Keratinocyte (primary cell): ENCODE results near the gene DENND2A. TPM values are rescaled to one million over a fixed set of nuclear protein-coding genes. Genes with fewer than 3 reads are reported as not detected.

Experiments used
- DNase-seq: peaks from one replicate; pipeline ENCODE4 v3.0.0-alpha.2; 2011; ENCODE audit warnings: low read depth, missing footprints, low spot score
- FAIRE-seq: peaks from 2 replicates; lab custom pipeline; 2011; peaks lifted over from hg19 to GRCh38; lab: Jason Lieb, UNC
- H2AFZ ChIP-seq: 2 replicates; pipeline ENCODE4 v1.6.0; 2012; ENCODE audit warnings: low read length, control low read depth, inconsistent platforms; ENCODE audit not compliant: control insufficient read depth
- H3K27ac ChIP-seq: 2 replicates; pipeline ENCODE4 v1.5.1; 2011; ENCODE audit warnings: low read length; ENCODE audit not compliant: control insufficient read depth, insufficient read depth
- H3K27me3 ChIP-seq: 3 replicates; pipeline ENCODE4 v1.6.0; 2011; ENCODE audit warnings: low read length; ENCODE audit not compliant: control insufficient read depth, insufficient read depth; ENCODE audit errors: extremely low read depth
- H3K36me3 ChIP-seq, 2 experiments: 2 replicates in 1 of 2; 3 replicates in 1 of 2; pipeline ENCODE4 v1.5.1; 2011; ENCODE audit warnings: low read length in 2 of 2, mild to moderate bottlenecking in 1 of 2; ENCODE audit not compliant: control insufficient read depth in 2 of 2, insufficient read depth in 2 of 2; ENCODE audit errors: extremely low read depth in 1 of 2
- H3K4me1 ChIP-seq: 3 replicates; pipeline ENCODE4 v1.5.1; 2011; ENCODE audit warnings: low read length; ENCODE audit not compliant: control insufficient read depth, insufficient read depth; ENCODE audit errors: extremely low read depth
- H3K4me2 ChIP-seq: 3 replicates; pipeline ENCODE4 v1.6.0; 2011; ENCODE audit warnings: low read depth, low read length; ENCODE audit not compliant: control insufficient read depth, insufficient read depth; ENCODE audit errors: extremely low read depth
- H3K4me3 ChIP-seq, 3 experiments: fragments of 200-600 bp in 1 of 3; sonication (generic) in 1 of 3; 2 replicates in 2 of 3; 3 replicates in 1 of 3; pipeline ENCODE4 v1.5.1; 2011 to 2016; ENCODE audit warnings: low read length in 3 of 3, mild to moderate bottlenecking in 3 of 3, control low read depth in 2 of 3, inconsistent platforms in 1 of 3, low read depth in 1 of 3, mixed read lengths in 1 of 3, mixed run types in 1 of 3, moderate library complexity in 1 of 3; ENCODE audit not compliant: control insufficient read depth in 2 of 3, insufficient read depth in 2 of 3; ENCODE audit errors: extremely low read depth in 1 of 3
- H3K79me2 ChIP-seq: 2 replicates; pipeline ENCODE4 v1.6.0; 2012; ENCODE audit warnings: low read length; ENCODE audit not compliant: control insufficient read depth, insufficient read depth
- H3K9ac ChIP-seq: 3 replicates; pipeline ENCODE4 v1.6.0; 2011; ENCODE audit warnings: low read length; ENCODE audit not compliant: control insufficient read depth, insufficient read depth; ENCODE audit errors: extremely low read depth
- H3K9me1 ChIP-seq: 3 replicates; pipeline ENCODE4 v1.6.0; 2011; ENCODE audit warnings: low read length; ENCODE audit not compliant: control insufficient read depth, insufficient read depth; ENCODE audit errors: extremely low read depth
- H3K9me3 ChIP-seq: 2 replicates; pipeline ENCODE4 v1.5.1; 2012; ENCODE audit warnings: low read depth, low read length; ENCODE audit not compliant: control insufficient read depth
- H4K20me1 ChIP-seq: 3 replicates; pipeline ENCODE4 v1.6.0; 2011; ENCODE audit warnings: low read length; ENCODE audit not compliant: control insufficient read depth, insufficient read depth; ENCODE audit errors: extremely low read depth
- CTCF ChIP-seq, 3 experiments: IDR thresholded peaks in 1 of 3; conservative IDR thresholded peaks in 1 of 3; optimal IDR thresholded peaks in 1 of 3; 2 replicates in 2 of 3; 3 replicates in 1 of 3; pipeline versions ENCODE3 to v1.5.1; 2011; ENCODE audit warnings: low read length in 3 of 3, mild to moderate bottlenecking in 3 of 3, moderate library complexity in 2 of 3, control low read depth in 1 of 3, inconsistent platforms in 1 of 3; ENCODE audit not compliant: insufficient read depth in 2 of 3; ENCODE audit errors: extremely low read depth in 1 of 3
- EZH2 ChIP-seq: IDR thresholded peaks from one replicate; pipeline ENCODE4 v1.6.1; 2012; ENCODE audit warnings: inconsistent platforms, mild to moderate bottlenecking, low read length, moderate library complexity
- dilution Hi-C: fragments of 300-500 bp; cut with MboI; formaldehyde crosslinking; loops from one replicate; pipeline ENCODE4 v1.7.0; 2020; ENCODE audit warnings: low sequenced_read_pairs; ENCODE audit not compliant: extremely low pct_ligation_motif_present
- polyA plus RNA-seq, 5 experiments: library from polyadenylated mRNA; depleted of rRNA in 3 of 5; stranded (reverse) in 3 of 5; stranded (forward) in 1 of 5; unstranded in 1 of 5; fragments of >200 nt; gene quantifications; 1 replicate in 1 of 5; 2 replicates in 3 of 5; 3 replicates in 1 of 5; pipeline versions ENCODE4 v1.2.1 to v1.2.3, GENCODE V29; 2011 to 2012; ENCODE audit warnings: missing spikeins in 2 of 5, low read depth in 1 of 5, low replicate concordance in 1 of 5

DENND2A gene
- polyA plus RNA-seq, 1 donor (not counting 4 experiments of a cell fraction or from before 2014, with no cell fraction given) = 1.8 TPM

DNA sequence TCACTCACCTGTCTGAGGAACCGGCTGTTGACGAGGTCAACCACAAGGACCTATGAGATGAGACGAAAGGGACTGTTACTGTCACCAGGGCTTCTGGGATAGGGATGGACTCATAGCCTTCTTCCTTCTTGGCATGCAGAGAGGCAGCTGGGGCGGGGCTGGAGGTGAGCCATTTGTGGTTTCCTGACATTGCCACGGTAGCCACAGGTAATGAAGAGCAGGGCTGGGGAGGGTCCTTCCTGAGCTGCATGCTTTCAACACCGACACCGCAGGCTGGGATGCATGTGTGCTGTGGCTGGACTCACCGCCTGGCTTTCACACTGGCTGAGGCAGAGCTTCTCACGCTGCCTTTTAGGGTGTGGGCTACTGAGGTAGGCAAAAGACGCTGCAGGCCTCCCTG is 114.9 kb downstream of the DENND2A start:
- no peak overlapping the region for H2AFZ ChIP-seq
- no peaks in the 10 kb centered on the region for H3K36me3 ChIP-seq
- H3K4me2 ChIP-seq = no peak overlapping the region
- no peak overlapping the region for H3K9ac ChIP-seq
- TF ChIP-seq EZH2 (no peak), CTCF (optimal IDR thresholded peaks at IDR 0.05 in 1 of 3, IDR thresholded peaks at IDR 0.05 in 1 of 3, conservative IDR thresholded peaks at IDR 0.05 in 1 of 3; ENCODE audit: extremely low read depth in 1 of 3, insufficient read depth in 2 of 3, low read length in 3 of 3) (no peak)
- DNase-seq = no peak
- H3K4me1 ChIP-seq = peaks cover 12% of the 10 kb centered on the region
- H3K9me3 ChIP-seq = no peaks in the 10 kb centered on the region
- dilution Hi-C loops = no loop called here
- no peaks in the 10 kb centered on the region for H4K20me1 ChIP-seq
- no peak overlapping the region for H3K27ac ChIP-seq
- H3K27me3 ChIP-seq = no peaks in the 10 kb centered on the region
- no peaks in the 10 kb centered on the region for H3K79me2 ChIP-seq
- FAIRE-seq = peak; percentile 76
- H3K9me1 ChIP-seq = no peaks in the 10 kb centered on the region
- H3K4me3 ChIP-seq = peak overlapping the region in 1 of 3 experiments; percentile 8

DNA sequence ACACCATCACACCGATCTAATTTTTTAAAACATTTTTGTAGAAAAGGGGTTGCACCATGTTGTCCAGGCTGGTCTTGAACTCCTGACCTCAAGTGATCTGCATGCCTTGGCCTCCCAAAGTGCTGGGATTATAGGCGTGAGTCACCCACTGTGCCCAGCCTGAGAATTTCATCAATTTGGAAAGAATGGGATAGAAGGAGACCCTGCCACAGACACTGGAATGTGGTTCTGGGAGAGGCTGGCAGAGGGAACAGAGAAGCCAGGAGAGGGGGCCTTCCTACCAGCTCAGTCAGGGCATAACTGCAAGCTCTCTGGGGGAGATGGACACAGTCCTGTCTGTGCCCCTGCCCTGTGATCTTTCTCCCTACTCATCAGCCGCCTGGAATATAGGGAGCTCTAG is 119.2 kb downstream of the DENND2A start:
- Histone ChIP-seq H3K27ac (no peak overlapping the region), H4K20me1 (no peaks in the 10 kb centered on the region), H2AFZ (no peak overlapping the region), H3K36me3 (no peaks in the 10 kb centered on the region), H3K4me3 (no peak overlapping the region), H3K9me3 (no peaks in the 10 kb centered on the region), H3K27me3 (no peaks in the 10 kb centered on the region), H3K9me1 (no peaks in the 10 kb centered on the region), H3K9ac (no peak overlapping the region), H3K4me2 (no peak overlapping the region), H3K79me2 (no peaks in the 10 kb centered on the region), H3K4me1 (peaks cover 11% of the 10 kb centered on the region)
- DNase-seq = no peak
- no peak for TF ChIP-seq CTCF (optimal IDR thresholded peaks at IDR 0.05 in 1 of 3, IDR thresholded peaks at IDR 0.05 in 1 of 3, conservative IDR thresholded peaks at IDR 0.05 in 1 of 3; ENCODE audit: extremely low read depth in 1 of 3, insufficient read depth in 2 of 3, low read length in 3 of 3)
- no peak for TF ChIP-seq EZH2
- dilution Hi-C loops = no loop called here
- no peak for FAIRE-seq
